Measurements from ENCODE around the gene ARHGEF7.
A peak's percentile ranks its signal among the peaks of the same experiment; 100 is the strongest.

ARHGEF7 gene

DNA sequence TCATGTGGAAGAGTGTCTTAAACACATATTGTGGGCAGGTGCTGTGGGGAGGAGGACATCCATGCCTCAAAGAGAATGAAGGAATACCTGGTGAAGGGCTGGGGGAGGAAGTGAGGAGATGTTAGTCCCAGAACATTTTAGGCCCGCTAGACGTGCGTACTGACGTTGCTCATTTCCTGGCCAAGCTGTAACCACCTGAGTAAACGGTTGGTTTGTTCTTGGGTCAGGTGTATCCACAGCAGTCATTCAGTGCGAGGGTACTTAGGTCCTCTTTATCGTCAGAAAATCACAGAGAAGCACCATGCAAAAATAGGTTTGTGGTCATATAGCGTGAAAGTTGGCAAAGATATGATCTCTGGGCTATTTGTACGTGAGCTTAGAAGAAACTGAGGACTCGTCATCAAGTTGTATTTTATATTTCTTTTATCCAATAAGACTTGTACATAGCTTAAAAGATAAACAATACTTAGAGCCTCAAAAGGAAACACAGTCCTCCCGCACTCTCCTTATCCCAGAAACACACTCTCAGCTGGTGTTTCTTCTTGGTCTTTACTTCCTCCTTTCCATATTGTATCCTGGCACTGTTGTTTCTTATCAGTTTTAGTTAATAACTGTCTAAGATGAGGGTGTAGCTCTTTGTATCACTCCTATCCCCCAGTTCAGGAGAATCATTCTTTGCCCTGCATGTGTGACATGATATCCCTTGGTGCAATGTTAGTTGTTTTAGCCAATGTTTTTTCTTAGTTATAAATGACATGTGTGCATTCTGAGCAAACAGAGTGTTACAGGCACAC, 52.0 kb downstream of the ARHGEF7 start:
- no peak for DNase-seq (ENCODE audit: low read depth in 2 of 3, low spot score in 2 of 3)

- no peak for DNase-seq (ENCODE audit: low read depth in 2 of 3, low spot score in 2 of 3)
These were observed 53.0 kb downstream of the ARHGEF7 start for GRCh38 chr13:111168107-111168506.

GRCh38 chr13:111171112-111171511, 56.0 kb downstream of the ARHGEF7 start:
- DNase-seq (ENCODE audit: low read depth in 2 of 3, low spot score in 2 of 3) = no peak

DNA sequence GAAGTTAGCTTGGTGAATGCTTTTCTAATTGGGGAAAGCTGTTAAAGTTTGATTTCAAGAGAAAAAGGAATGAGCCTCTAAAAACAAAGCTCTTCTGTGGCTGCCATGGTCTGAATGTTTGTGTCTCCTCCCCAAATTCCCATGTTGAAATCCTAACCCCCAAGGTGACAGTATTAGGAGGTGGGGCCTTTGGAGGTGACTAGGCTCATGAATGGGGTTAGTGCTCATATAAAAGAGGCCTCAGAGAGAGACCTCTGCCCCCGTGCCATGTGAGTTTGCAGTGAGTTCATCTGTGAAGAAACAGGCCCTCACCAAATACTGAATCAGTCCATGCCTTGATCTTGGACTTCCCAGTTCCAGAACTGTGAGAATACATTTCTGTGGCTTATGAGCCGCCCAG, 56.5 kb downstream of the ARHGEF7 start:
- DNase-seq (ENCODE audit: low read depth in 2 of 3, low spot score in 2 of 3) = no peak

GRCh38 chr13:111174377-111175114, 59.4 kb downstream of the ARHGEF7 start:
- DNase-seq (ENCODE audit: low read depth in 2 of 3, low spot score in 2 of 3) = no peak

GRCh38 chr13:111175372-111175771, 60.3 kb downstream of the ARHGEF7 start:
- DNase-seq (ENCODE audit: low read depth in 2 of 3, low spot score in 2 of 3) = no peak

GRCh38 chr13:111175935-111176334, 60.8 kb downstream of the ARHGEF7 start:
- no peak for DNase-seq (ENCODE audit: low read depth in 2 of 3, low spot score in 2 of 3)

DNA sequence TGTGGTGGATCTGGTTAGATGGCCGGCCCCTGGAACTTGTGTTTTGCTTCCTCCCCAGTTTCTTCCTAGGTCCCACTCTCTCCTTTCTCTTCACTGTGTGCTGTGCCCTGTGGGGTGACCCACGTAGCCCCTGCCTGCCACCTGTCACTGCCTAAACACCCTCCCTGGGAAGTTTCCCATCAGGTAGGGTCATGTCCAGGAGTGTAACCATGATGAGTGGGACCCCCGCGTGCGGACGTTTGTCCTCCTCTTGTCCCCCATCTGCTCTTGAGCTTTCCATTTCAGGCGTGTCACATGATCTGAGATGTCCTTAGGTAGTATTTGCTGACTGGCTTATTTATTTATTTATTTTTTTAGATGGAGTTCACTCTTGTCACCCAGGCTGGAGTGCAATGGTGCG, 61.3 kb downstream of the ARHGEF7 start:
- DNase-seq (ENCODE audit: low read depth in 2 of 3, low spot score in 2 of 3) = no peak

- no peak for DNase-seq (ENCODE audit: low read depth in 2 of 3, low spot score in 2 of 3)
These were observed 62.1 kb downstream of the ARHGEF7 start for GRCh38 chr13:111177081-111177711.

DNA sequence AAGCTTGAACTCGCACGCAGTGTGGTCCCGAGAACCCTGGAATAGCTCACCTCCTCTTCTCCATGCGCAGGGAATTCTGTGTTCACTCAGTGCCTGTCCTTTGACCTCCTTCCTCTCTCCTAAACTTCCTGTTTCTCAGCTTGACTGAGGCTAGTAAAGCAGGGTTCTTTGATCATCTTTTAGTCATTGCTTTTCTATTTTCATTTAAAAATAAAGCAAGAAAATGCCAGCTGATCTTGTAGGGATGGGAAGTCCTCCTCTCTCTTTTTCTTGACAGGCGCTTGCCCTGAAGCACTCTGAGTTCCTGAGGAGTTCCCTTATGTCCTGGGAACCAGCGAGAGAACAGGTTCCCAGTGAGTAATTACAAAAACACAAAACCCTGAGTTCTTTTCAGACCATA, 62.8 kb downstream of the ARHGEF7 start:
- DNase-seq (ENCODE audit: low read depth in 2 of 3, low spot score in 2 of 3) = no peak

DNA sequence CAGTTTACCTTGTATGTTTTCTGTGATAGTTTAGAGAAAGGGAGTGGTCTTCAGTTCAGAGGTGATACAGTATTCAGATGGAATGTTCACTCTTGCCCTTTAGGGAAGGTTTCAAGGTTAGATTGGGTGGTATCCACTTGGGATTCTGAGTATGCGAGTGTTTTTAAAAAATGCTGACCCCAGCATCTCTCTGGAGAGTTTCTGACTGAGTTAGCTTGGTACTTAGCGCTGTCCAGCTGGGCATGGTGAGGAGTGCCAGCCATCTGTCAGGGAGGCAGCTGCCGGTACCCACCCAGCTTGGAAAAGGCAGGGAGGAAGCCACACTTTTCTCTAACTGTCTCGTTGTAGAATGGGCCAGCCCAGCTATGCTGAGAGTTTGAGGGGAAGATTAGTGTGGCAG, 63.3 kb downstream of the ARHGEF7 start:
- no peak for DNase-seq (ENCODE audit: low read depth in 2 of 3, low spot score in 2 of 3)

DNA sequence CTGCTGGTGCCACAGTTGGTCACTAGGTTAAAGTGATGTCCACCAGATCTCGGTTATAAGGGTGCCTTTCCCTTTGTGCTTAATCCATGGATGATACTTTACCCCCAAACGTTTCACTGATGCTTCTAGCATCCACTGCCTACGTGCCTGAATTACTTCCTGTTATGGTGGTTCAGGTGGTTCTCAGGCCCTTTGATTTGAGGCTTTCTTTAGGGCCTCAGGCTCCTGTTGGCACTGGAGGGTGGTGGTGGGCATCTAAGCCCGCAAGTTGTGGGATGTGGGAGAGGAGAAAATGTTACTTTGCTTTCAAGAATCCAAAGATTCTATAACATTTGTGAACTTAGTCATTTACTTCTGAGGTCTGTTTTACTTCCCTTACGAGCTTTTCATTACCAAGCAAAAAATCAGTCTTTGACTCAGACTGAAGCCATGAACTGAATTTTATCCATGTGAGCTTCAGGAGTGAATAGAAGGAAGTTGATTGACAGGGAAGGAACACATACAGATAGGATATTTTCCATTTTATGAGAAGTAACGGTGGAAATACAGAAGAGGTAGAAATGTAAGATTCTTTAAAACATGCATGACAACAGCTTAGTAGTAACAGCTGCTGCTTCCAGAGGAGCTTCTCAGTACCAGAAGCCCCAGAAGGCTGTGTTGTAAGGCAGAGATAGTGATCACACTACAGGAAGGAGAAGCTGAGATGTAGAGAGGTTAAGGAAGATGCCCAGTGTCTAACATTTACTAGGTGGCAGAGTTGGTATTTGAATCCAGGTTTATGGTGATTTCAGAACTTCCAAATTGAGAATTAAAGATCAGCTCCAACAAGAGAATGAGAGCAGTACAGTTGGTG, 65.0 kb downstream of the ARHGEF7 start:
- DNase-seq (ENCODE audit: low read depth in 2 of 3, low spot score in 2 of 3) = no peak

DNA sequence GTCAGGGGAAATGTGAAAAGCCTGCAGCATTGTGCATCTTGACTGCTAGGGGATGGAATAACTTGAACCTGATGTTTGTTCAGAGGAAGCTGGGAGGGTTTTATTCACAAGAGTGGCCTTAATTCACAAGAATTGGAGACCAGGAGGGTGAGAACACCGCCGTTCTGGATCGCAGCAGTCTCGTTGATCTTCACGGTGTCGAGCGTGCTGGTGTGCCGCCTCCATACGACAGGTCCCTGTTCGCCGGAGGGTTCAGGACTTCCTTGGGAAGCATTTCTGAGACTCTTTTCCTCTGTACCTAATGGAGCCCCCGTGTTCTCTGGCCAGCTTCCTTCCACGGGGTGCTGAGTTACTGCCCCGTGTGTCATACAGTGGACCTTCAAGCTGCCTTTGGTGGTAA, 66.9 kb downstream of the ARHGEF7 start:
- no peak for DNase-seq (ENCODE audit: low read depth in 2 of 3, low spot score in 2 of 3)

DNA sequence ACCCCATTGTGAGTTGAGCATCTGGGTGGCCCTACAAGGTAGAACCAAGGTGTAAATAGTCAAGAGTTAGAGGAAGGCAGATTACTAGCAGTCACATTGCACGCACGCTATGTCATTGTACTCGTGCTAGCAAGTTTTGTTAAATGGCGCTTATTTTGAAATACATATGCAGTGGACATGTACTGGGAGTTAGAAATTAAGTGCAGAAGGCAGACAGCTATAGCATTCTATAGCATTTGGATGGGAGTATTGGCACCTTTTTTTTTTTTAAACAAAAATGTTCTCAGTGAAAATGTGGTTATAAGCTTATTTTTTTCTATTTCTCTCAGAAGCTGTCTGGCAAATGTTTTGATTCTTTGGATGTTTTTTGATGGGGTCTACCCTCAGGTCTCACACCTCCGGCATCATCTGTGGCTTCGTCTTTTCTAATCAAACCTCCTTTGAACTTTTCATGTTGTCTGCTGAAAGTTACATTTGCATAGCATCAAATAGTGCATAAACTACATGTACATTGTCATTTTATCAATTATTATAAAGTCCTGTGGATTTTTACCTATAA, 68.1 kb downstream of the ARHGEF7 start:
- no peak for DNase-seq (ENCODE audit: low read depth in 2 of 3, low spot score in 2 of 3)

DNA sequence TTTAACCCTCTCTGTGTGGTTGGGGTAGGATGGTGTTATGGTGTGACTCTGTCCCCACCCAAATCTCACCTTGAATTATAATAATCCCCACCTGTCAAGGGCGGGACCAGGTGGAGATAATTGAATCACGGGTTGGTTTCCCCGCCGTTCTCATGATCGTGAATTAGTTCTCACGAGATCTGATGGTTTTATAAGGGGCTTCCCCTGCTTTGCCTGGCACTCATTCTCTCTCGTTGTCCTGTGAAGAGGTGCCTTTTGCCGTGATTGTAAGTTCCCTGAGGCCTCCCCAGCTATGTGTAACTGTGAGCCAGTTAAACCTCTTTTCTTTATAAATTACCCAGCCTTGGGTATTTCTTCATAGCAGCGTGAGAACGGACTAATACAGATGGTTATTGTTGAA, 68.8 kb downstream of the ARHGEF7 start:
- no peak for DNase-seq (ENCODE audit: low read depth in 2 of 3, low spot score in 2 of 3)

- DNase-seq (ENCODE audit: low read depth in 2 of 3, low spot score in 2 of 3) = no peak
These were observed 69.6 kb downstream of the ARHGEF7 start for GRCh38 chr13:111184458-111185401.

GRCh38 chr13:111186305-111186935, 71.3 kb downstream of the ARHGEF7 start:
- no peak for DNase-seq (ENCODE audit: low read depth in 2 of 3, low spot score in 2 of 3)

DNA sequence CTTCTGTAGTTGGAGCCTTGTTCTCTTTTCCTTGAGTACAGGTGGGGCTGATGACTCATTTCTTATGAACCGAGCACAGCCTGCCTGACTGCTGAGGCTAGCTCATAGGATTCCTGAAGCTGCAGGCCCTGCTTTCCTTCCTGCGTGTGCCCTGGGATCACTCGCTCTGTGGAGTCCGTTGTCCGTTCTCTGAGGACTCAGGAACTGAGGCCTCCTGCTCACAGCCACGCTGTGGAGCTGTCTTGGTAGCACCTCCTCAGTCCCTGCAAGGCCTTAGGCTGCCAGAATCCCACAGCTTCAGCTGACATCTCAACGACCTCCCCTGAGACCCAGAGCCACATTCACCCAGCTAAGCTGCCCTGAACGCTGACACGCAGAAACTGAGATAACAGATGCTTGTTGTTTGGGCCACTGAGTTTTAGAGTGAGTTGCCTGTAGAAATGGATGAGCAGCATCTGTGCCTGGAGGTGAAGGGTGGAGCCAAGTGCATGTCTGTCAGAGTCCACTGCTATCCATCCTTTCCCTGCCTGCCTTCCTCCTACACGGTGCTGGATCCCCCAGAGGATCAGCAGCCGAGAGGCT, 72.9 kb downstream of the ARHGEF7 start:
- no peak for DNase-seq (ENCODE audit: low read depth in 2 of 3, low spot score in 2 of 3)

DNA sequence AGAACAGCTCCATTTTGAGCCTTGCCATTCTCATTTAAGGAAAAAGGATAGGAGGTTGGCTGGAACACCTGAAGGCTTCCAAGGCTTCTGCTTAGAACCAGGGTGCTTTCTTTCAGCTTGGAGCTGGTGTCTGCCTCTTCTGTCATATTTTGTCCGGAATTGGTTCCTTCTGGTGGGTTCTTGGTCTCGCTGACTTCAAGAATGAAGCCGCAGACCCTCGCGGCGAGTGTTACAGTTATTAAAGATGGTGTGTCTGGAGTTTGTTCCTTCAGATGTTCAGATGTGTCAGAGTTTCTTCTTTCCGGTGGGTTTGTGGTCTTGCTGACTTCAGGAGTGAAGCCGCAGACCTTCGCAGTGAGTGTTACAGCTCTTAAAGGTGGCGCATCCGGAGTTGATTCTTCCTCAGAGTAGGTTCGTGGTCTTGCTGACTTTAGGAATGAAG, 74.0 kb downstream of the ARHGEF7 start:
- DNase-seq (ENCODE audit: low read depth in 2 of 3, low spot score in 2 of 3) = peak in 2 of 3 experiments; percentile 13 to 29
